SKM-1 treated with dmso at 0.1 percent for 144 hours (cell line): Measurements from ENCODE around the gene WNK2.

ENCODE experiments used
- DNase-seq: peaks from one replicate; lab custom pipeline; 2025; ENCODE audit not compliant: unreplicated experiment; lab: John Stamatoyannopoulos, UW

The WNK2 gene

DNA sequence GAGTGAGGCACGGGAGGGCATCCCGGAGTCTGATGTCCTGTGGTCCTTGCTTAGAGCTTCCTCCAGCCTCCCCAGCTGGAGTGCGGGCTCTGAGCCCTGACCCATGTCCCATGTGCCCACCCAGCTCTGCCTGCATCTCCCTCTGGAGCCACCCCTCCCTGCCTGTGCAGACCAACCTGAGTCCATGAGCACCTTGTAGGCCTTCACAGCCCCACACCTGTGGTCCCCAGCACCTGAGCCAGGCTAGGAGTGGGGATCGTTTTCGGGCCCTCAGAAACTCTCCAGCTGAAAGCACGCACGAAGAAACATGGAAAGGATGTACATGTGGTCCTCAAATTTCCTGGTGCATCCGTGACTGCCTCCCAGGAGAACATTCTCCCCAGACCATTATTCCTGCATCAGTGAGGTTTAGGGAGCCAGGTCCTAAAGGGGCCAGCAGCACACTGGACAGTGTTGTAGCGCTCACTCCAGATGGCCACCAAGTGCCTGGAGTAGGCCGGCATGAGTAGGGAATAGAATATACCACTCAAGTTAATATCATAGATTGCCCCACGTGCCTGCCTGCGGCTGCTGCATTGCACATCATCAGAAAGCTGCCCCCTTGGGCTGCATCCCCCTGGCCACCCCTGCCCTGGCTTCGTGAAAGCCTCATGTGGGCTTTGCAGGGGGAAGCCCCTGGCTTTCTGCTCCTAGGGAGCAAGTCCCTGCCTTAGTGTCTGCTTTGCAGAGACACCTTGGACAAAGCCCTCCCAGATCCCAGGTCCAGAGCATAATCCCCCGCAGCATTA, 80.6 kb downstream of the WNK2 start:
- DNase-seq = no peak

- no peak for DNase-seq
Observed at GRCh38 chr9:93265301-93265971, 81.5 kb downstream of the WNK2 start.

DNA sequence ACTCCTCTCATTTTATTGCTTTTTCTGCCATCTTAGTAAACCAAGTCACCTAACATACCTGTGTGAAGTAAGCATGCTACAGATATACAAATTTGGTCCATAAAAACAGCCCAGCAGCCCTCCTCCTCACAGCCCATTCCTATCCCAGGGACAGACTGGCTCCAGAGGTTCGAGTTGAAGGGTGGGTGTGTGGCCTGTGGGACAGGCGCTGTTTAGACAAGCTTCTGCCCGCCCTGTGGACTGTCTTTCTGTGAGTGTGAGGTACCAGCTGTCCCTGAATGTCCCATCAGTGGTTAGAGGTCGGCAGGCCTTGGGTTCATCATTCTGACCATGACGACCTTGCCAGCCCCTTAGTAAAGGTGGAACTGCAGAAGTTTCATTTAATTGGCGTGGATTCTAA, 82.0 kb downstream of the WNK2 start:
- no peak for DNase-seq

- no peak for DNase-seq
Observed at GRCh38 chr9:93266521-93267001, 82.6 kb downstream of the WNK2 start.

- no peak for DNase-seq
Observed at GRCh38 chr9:93267091-93267541, 83.2 kb downstream of the WNK2 start.

GRCh38 chr9:93267681-93268505, 84.0 kb downstream of the WNK2 start:
- DNase-seq = no peak

- DNase-seq = no peak
Observed at GRCh38 chr9:93268551-93269314, 84.8 kb downstream of the WNK2 start.

GRCh38 chr9:93270976-93271375, 87.0 kb downstream of the WNK2 start:
- no peak for DNase-seq

- no peak for DNase-seq
Observed at GRCh38 chr9:93276973-93277372, 93.0 kb downstream of the WNK2 start.

GRCh38 chr9:93278144-93278543, 94.2 kb downstream of the WNK2 start:
- no peak for DNase-seq

DNA sequence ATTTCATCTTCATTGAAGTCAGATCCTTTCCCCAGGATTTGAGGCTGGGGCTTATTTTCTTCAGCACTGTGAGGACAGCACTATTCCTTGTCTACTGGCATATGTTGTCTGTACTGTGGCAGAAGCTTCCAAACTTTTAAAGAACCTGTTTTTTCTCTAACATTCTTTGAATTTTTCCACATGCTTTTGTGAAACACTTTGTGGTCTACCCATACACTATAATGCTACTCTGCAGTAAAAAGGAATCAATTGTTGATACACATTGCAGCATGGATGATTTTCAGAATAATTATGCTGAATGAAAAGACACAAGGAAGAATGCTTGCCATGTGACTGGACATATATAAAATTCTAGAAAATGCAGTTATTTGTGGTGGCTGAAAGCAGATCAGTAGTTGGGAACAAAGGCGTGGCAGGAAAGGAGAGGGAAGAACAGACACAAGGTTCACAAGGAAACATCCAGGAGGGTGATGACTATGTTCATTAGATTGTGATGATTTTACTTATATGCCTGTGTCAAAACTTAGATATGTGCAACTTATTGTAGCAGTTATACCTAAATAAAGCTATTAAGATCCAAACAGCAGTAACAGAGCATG, 96.8 kb downstream of the WNK2 start:
- DNase-seq = no peak

DNA sequence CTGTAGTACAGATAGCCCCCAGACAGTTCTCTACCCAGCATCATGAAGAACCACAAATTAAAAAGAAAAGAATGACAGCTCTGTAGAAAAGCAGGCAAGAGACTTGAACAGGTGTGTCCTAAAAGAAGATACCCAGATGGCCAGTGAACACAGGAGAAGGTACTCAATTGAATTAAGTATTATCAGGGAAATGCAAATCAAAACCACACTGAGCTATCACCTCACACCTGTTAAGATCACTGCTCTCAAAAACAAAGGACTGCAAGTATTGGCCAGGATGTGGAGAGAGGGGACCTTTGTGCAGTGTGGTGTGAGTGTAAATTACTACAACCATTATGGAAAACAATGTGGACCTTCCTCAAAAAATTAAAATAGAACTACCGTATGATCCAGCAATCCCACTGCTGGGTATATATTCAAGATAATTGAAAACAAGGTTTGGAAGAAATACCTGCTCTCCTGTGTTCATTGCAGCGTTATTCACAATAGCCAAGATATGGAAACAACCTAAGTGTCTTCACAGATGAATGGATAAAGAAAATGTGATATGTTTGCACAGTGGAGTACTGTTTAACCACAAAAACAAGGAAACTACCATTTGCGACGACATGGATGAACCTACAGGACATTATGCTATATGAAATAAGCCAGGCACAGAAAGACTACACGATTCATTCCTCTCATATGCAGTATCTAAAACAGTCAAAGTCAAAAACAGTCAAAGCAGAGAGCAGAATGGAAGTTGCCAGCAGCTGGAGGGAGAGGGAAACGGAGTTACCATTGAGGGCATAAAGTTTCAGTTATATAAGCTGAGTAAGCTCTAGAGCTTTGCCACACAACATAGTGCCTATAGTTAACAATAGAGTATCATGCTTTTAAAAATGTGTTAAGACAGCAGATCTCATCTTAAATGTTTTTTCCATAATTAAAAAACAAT, 102.6 kb downstream of the WNK2 start:
- no peak for DNase-seq

DNA sequence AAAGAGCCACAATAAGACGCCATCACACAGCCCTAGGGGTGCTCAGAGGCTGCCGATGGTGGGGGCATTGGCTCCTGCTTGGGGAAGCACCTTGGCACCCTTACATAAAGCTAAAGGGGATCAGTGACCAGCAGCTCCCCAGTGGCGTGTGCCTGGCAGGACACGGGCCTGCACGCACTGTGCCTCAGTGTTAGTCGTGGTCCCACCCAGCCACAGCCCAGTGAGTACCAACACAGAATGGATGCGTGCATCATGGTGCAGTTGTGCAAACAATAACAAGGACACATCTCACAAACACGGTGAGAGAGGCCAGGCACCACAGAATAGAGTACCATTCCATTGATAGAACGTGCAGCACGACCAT, 103.2 kb downstream of the WNK2 start:
- DNase-seq = no peak

DNA sequence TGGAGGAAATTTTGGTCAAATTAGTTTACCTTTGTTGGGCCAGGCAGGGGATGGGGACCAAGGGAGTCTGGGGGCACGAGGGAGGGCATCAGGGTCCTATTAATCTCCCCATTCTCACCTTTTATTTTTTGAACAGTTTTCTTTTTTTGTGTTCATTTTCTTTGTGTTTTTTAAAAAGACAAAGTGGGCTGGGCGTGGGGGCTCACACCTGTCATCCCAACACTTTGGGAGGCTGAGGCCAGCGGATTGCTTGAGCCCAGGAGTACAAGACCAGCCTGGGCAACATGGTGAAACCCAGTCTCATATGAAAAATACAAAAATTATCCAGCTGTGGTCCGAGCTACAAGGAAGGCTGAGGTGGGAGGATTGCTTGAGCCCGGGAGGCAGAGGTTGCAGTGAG, 103.7 kb downstream of the WNK2 start:
- DNase-seq = no peak

DNA sequence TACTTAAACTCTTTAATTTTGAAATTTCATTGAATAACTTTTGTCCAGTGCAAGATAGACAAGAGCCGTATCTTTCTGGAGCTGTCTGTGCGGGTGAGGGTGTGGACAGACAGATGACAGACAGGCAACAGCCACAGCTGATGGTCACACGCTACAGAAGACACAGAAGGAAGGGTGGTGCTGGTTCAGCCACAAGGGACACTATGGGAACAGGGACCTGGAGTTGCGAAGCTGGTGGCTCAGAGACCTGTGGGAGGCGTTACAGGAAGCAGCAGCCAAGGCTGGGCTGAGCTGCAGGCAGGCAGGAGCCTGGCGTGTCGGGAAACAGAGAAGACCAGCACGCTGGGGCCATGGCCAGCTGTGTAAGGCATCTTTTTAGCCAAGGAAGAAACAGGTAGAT, 104.4 kb downstream of the WNK2 start:
- no peak for DNase-seq

DNA sequence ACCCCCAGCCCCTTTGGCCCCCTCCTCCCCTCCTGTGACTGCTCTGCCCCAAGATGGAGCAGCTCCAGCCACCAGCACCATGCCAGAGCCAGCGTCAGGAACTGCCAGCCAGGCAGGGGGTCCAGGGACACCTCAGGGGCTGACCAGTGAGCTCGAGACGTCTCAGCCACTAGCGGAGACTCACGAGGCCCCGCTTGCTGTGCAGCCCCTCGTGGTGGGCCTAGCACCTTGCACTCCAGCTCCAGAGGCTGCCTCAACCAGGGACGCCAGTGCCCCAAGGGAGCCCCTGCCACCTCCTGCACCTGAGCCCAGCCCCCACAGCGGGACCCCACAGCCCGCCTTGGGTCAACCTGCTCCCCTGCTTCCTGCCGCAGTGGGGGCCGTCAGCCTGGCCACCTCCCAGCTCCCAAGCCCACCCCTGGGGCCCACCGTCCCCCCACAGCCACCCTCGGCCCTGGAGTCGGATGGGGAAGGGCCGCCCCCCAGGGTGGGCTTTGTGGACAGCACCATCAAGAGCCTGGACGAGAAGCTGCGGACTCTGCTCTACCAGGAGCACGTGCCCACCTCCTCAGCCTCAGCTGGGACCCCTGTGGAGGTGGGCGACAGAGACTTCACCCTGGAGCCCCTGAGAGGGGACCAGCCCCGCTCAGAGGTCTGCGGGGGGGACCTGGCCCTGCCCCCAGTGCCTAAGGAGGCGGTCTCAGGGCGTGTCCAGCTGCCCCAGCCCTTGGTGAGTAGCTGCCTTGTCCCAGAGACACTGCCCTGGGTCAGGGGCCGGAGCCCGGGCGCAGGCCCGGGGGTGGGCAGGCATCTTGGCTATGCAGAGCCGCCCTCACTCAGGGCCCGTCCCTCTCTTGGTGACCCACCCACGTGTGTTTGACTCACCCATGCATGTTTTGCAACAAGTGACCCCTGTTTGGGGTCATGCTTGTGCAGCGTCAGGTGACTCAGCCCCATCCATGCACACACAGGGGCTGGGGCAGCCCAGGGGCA, 105.2 kb downstream of the WNK2 start:
- no peak for DNase-seq

- DNase-seq = no peak
Observed at GRCh38 chr9:93290495-93291434, 106.8 kb downstream of the WNK2 start.
